HepG2 (cell line): ENCODE data around the gene IST1.

Experiments
- JUNB ChIP-seq: sonication (generic); formaldehyde crosslinking; IDR thresholded peaks from 2 replicates; pipeline ENCODE4 v1.8.0; 2022; ENCODE audit warnings: missing genetic modification reagents, mild to moderate bottlenecking, borderline replicate concordance
- ZBED4 ChIP-seq: sonication (generic); formaldehyde crosslinking; IDR thresholded peaks from 2 replicates; pipeline ENCODE4 v1.4.0; 2020; ENCODE audit warnings: missing genetic modification reagents, borderline replicate concordance

GRCh38 chr16:71882505-71883167 is 12.7 kb upstream of the IST1 start:
- TF ChIP-seq JUNB (CRISPR knock-in tag), result no peak
- TF ChIP-seq ZBED4 (CRISPR knock-in tag), result peak; percentile 14; the same call in 1 of the 2 replicates
